Measurements from ENCODE around the gene RNASEL. TPM values are rescaled to one million over a fixed set of nuclear protein-coding genes. Genes with fewer than 3 reads are reported as not detected.
A peak's percentile ranks its signal among the peaks of the same experiment; 100 is the strongest.

RNASEL gene
- total and polyA plus RNA-seq, 2 of the 4 experiments (the other 2 are of a cell fraction), result 2.5 to 6.5 TPM

DNA sequence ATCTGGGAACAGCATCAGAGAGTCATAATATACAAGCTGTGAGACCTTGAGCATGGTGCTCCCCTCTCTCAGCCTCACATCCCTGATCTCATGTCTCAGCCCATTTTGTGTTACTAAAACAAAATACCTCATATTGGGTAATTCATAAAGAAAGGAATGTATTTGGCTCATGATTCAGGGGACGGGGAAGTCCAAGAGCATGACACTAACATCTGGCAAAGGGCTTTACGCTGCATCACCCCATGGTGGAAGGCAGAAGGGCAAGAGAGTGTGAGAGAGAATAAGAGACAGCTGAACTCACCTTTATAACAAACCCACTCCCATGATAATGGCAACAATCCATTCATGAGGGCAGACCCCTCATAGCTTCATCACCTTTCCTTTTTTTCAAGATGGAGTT is 36.5 kb downstream of the RNASEL start:
- Histone ChIP-seq H3K18ac (ENCODE audit: low read depth, low read length) (no peak overlapping the region), H2BK5ac (ENCODE audit: low read depth, low read length, poor library complexity, severe bottlenecking) (no peak overlapping the region), H4K20me1 (ENCODE audit: insufficient read depth, low read length) (no peaks in the 10 kb centered on the region), H3K9me3 (ENCODE audit: control insufficient read depth, insufficient read depth, low read length) (peaks cover 5% of the 10 kb centered on the region; the same call in 1 of the 2 replicates), H3K79me1 (ENCODE audit: low read depth in 1 of 2, low read length in 2 of 2) (no peaks in the 10 kb centered on the region), H3K27ac (ENCODE audit: insufficient read depth, low read length) (no peak overlapping the region), H2BK120ac (ENCODE audit: low read depth, low read length) (no peak overlapping the region), H4K8ac (ENCODE audit: low read depth in 2 of 2, low read length in 2 of 2) (no peak overlapping the region), H3K4me2 (ENCODE audit: low read depth, low read length) (no peak overlapping the region), H2BK20ac (ENCODE audit: low read depth, low read length) (no peak overlapping the region), H3K14ac (replicated peaks; ENCODE audit: low read depth, low read length) (no peak overlapping the region), H4K5ac (ENCODE audit: low read depth, low read length) (no peak overlapping the region), H2AFZ (replicated peaks; ENCODE audit: low read length, poor library complexity) (no peak overlapping the region), H3K36me3 (ENCODE audit: control insufficient read depth, insufficient read depth, low read length) (no peaks in the 10 kb centered on the region), H3K27me3 (ENCODE audit: control insufficient read depth, insufficient read depth, low read length) (no peaks in the 10 kb centered on the region; the same call in 1 of the 2 replicates), H3K4me3 (ENCODE audit: insufficient read depth, low read depth, low read length) (no peak overlapping the region), H3K9ac (ENCODE audit: low read depth, low read length) (no peak overlapping the region), H2AK9ac (replicated peaks; ENCODE audit: low read depth, low read length, poor library complexity) (no peak overlapping the region), H3K9me1 (ENCODE audit: insufficient read depth, low read length) (no peaks in the 10 kb centered on the region), H4K91ac (ENCODE audit: insufficient read depth, low read depth, low read length) (no peak overlapping the region), H2AK5ac (ENCODE audit: low read depth, low read length) (no peak overlapping the region), H3K56ac (ENCODE audit: extremely low read depth, insufficient read depth, low read length) (no peak overlapping the region), H3K23ac (ENCODE audit: low read depth, low read length) (no peak overlapping the region), H2BK15ac (ENCODE audit: low read depth, low read length) (no peak overlapping the region), H3K4me1 (ENCODE audit: control insufficient read depth, insufficient read depth, low read length) (no peaks in the 10 kb centered on the region), H3K4ac (ENCODE audit: low read depth, low read length) (no peak overlapping the region)
- no CpG with 5 or more reads among the region's 2 CpGs for WGBS, 2 experiments (ENCODE audit: extremely low coverage in 2 of 2, insufficient read length in 1 of 2)
- ChIA-PET POLR2A (ENCODE audit: unreplicated experiment) (no interaction called here), CTCF (no interaction called here)
- peak; percentile 13 for DNase-seq
- in situ Hi-C loops (cut with MboI; ENCODE audit: low sequenced_read_pairs), result no loop called here
- intact Hi-C loops (cut with micrococcal nuclease), result no loop called here
- dilution Hi-C loops (cut with HindIII; ENCODE audit: low sequenced_read_pairs, unreplicated experiment), result no loop called here
- no TSS peak for BruUV-seq (replicated peaks)
- TF ChIP-seq CEBPB (IDR thresholded peaks at IDR 0.05; ENCODE audit: low read depth, low read length) (no peak), BHLHE40 (IDR thresholded peaks at IDR 0.05; ENCODE audit: low read depth, low read length) (no peak), MXI1 (IDR thresholded peaks at IDR 0.05; ENCODE audit: borderline replicate concordance, low read depth, low read length) (no peak), RFX5 (IDR thresholded peaks at IDR 0.05; ENCODE audit: low read depth, low read length) (no peak), SMC3 (IDR thresholded peaks at IDR 0.05; ENCODE audit: low read depth, low read length) (no peak)
- TF ChIP-seq, protein P1, sequence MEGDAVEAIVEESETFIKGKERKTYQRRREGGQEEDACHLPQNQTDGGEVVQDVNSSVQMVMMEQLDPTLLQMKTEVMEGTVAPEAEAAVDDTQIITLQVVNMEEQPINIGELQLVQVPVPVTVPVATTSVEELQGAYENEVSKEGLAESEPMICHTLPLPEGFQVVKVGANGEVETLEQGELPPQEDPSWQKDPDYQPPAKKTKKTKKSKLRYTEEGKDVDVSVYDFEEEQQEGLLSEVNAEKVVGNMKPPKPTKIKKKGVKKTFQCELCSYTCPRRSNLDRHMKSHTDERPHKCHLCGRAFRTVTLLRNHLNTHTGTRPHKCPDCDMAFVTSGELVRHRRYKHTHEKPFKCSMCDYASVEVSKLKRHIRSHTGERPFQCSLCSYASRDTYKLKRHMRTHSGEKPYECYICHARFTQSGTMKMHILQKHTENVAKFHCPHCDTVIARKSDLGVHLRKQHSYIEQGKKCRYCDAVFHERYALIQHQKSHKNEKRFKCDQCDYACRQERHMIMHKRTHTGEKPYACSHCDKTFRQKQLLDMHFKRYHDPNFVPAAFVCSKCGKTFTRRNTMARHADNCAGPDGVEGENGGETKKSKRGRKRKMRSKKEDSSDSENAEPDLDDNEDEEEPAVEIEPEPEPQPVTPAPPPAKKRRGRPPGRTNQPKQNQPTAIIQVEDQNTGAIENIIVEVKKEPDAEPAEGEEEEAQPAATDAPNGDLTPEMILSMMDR (conservative IDR thresholded peaks at IDR 0.05; ENCODE audit: low read depth, low read length), result no peak
- no peak for ATAC-seq (ENCODE audit: low read depth)
